Stimulated activated effector memory CD8-positive, alpha-beta T cell treated with anti-CD3 and anti-CD28 coated beads, Interleukin-12 subunit alpha, Interleukin-12 subunit beta, amount 100 ng/mL, for 72 hours (primary cell): ENCODE results near the gene DIS3L2.
"Not testable (repeated sequence)": the region's sequence is repeated elsewhere in the genome, so short reads cannot be mapped to it uniquely, and the experiment has no call there.

ENCODE experiments used
- ATAC-seq: fragments of 150-1000 bp; cut with Tn5 transposase; 2 replicates; pipeline ENCODE4 v1.10.0; 2021
- DNase-seq, 2 donors: peaks; one replicate each; pipeline ENCODE4 v3.0.0; 2021 to 2022; ENCODE audit warnings: low spot score in 2 of 2
- H3K27ac Mint-ChIP-seq: one replicate; pipeline ENCODE4 v1.8.0; 2022; ENCODE audit warnings: mild to moderate bottlenecking, mixed read lengths
- H3K36me3 Mint-ChIP-seq: one replicate; pipeline ENCODE4 v1.8.0; 2022; ENCODE audit warnings: mild to moderate bottlenecking, mixed read lengths
- H3K4me1 Mint-ChIP-seq: one replicate; pipeline ENCODE4 v1.8.0; 2022; ENCODE audit warnings: mixed read lengths
- H3K4me3 Mint-ChIP-seq: one replicate; pipeline ENCODE4 v1.8.0; 2022; ENCODE audit warnings: mild to moderate bottlenecking, mixed read lengths
- H3K9me3 Mint-ChIP-seq: one replicate; pipeline ENCODE4 v1.8.0; 2022; ENCODE audit warnings: mixed read lengths

The DIS3L2 gene

GRCh38 chr2:232008907-232009638 is 47.6 kb downstream of the DIS3L2 start:
- peaks cover 11% of the 10 kb centered on the region for H3K4me1 Mint-ChIP-seq

GRCh38 chr2:232009639-232010274 is 48.2 kb downstream of the DIS3L2 start:
- DNase-seq, result no peak
- Mint-ChIP-seq H3K4me1 (peaks cover 11% of the 10 kb centered on the region), H3K9me3 (no peaks in the 10 kb centered on the region), H3K27ac (no peak overlapping the region), H3K36me3 (no peaks in the 10 kb centered on the region), H3K4me3 (no peak overlapping the region)
- no peak for ATAC-seq

More at GRCh38 chr2:232008907-232009638, 47.6 kb downstream of the DIS3L2 start:
- ATAC-seq (no peak), DNase-seq (no peak)
- Mint-ChIP-seq H3K9me3 (no peaks in the 10 kb centered on the region), H3K4me3 (no peak overlapping the region), H3K36me3 (no peaks in the 10 kb centered on the region), H3K27ac (no peak overlapping the region)

- peaks cover 21% of the 10 kb centered on the region for H3K36me3 Mint-ChIP-seq
- ATAC-seq, result peak; percentile 60
- H3K9me3 Mint-ChIP-seq, result no peaks in the 10 kb centered on the region
- no peak overlapping the region for H3K4me3 Mint-ChIP-seq
- H3K27ac Mint-ChIP-seq, result no peak overlapping the region
- H3K4me1 Mint-ChIP-seq, result peaks cover 16% of the 10 kb centered on the region
- no peak for DNase-seq
Observed at GRCh38 chr2:232013701-232014353, 52.3 kb downstream of the DIS3L2 start.

- H3K4me3 Mint-ChIP-seq, result no peak overlapping the region
- no peaks in the 10 kb centered on the region for H3K9me3 Mint-ChIP-seq
Observed at GRCh38 chr2:232014681-232015080, 53.2 kb downstream of the DIS3L2 start.

GRCh38 chr2:232018181-232018580 is 56.7 kb downstream of the DIS3L2 start:
- Mint-ChIP-seq H3K9me3 (no peaks in the 10 kb centered on the region), H3K4me3 (no peak overlapping the region), H3K27ac (no peak overlapping the region), H3K4me1 (peaks cover 11% of the 10 kb centered on the region), H3K36me3 (peaks cover 29% of the 10 kb centered on the region)
- ATAC-seq (no peak), DNase-seq (no peak)

More at GRCh38 chr2:232014681-232015080, 53.2 kb downstream of the DIS3L2 start:
- Mint-ChIP-seq H3K36me3 (peaks cover 23% of the 10 kb centered on the region), H3K4me1 (peaks cover 11% of the 10 kb centered on the region), H3K27ac (no peak overlapping the region)
- DNase-seq, result no peak
- no peak for ATAC-seq

GRCh38 chr2:232022718-232023117 is 61.2 kb downstream of the DIS3L2 start:
- DNase-seq, result no peak
- H3K4me3 Mint-ChIP-seq, result no peak overlapping the region
- H3K36me3 Mint-ChIP-seq, result peaks cover 47% of the 10 kb centered on the region

GRCh38 chr2:232023426-232023825 is 61.9 kb downstream of the DIS3L2 start:
- DNase-seq (no peak), ATAC-seq (no peak)
- peaks cover 51% of the 10 kb centered on the region for H3K36me3 Mint-ChIP-seq
- peaks cover 22% of the 10 kb centered on the region for H3K4me1 Mint-ChIP-seq
- H3K4me3 Mint-ChIP-seq, result no peak overlapping the region
- no peaks in the 10 kb centered on the region for H3K9me3 Mint-ChIP-seq
- no peak overlapping the region for H3K27ac Mint-ChIP-seq

More at GRCh38 chr2:232022718-232023117, 61.2 kb downstream of the DIS3L2 start:
- peaks cover 15% of the 10 kb centered on the region for H3K4me1 Mint-ChIP-seq
- no peak overlapping the region for H3K27ac Mint-ChIP-seq
- H3K9me3 Mint-ChIP-seq, result no peaks in the 10 kb centered on the region
- no peak for ATAC-seq

- DNase-seq, result no peak
- H3K27ac Mint-ChIP-seq, result no peak overlapping the region
- no peak overlapping the region for H3K4me3 Mint-ChIP-seq
- no peaks in the 10 kb centered on the region for H3K9me3 Mint-ChIP-seq
- peaks cover 27% of the 10 kb centered on the region for H3K4me1 Mint-ChIP-seq
- peaks cover 45% of the 10 kb centered on the region for H3K36me3 Mint-ChIP-seq
- ATAC-seq, result no peak
Observed at GRCh38 chr2:232024457-232024856, 62.9 kb downstream of the DIS3L2 start.

- H3K4me1 Mint-ChIP-seq, result peaks cover 28% of the 10 kb centered on the region
- peak overlapping the region; percentile 80 for H3K27ac Mint-ChIP-seq
- DNase-seq (no peak), ATAC-seq (peak; percentile 98)
- no peaks in the 10 kb centered on the region for H3K9me3 Mint-ChIP-seq
- peaks cover 67% of the 10 kb centered on the region for H3K36me3 Mint-ChIP-seq
- peak overlapping the region; percentile 24 for H3K4me3 Mint-ChIP-seq
Observed at GRCh38 chr2:232026910-232027309, 65.4 kb downstream of the DIS3L2 start.

GRCh38 chr2:232027530-232027929 is 66.0 kb downstream of the DIS3L2 start:
- ATAC-seq, result peak; percentile 75
- no peaks in the 10 kb centered on the region for H3K9me3 Mint-ChIP-seq
- peaks cover 67% of the 10 kb centered on the region for H3K36me3 Mint-ChIP-seq
- H3K4me1 Mint-ChIP-seq, result peaks cover 33% of the 10 kb centered on the region
- H3K27ac Mint-ChIP-seq, result peak overlapping the region; percentile 80
- peak overlapping the region; percentile 24 for H3K4me3 Mint-ChIP-seq
- no peak for DNase-seq

GRCh38 chr2:232028071-232028470 is 66.6 kb downstream of the DIS3L2 start:
- ATAC-seq, result no peak
- H3K4me1 Mint-ChIP-seq, result peaks cover 33% of the 10 kb centered on the region
- H3K36me3 Mint-ChIP-seq, result peaks cover 62% of the 10 kb centered on the region
- no peak for DNase-seq
- no peaks in the 10 kb centered on the region for H3K9me3 Mint-ChIP-seq
- H3K27ac Mint-ChIP-seq, result no peak overlapping the region
- no peak overlapping the region for H3K4me3 Mint-ChIP-seq

GRCh38 chr2:232028631-232029030 is 67.1 kb downstream of the DIS3L2 start:
- no peaks in the 10 kb centered on the region for H3K9me3 Mint-ChIP-seq
- H3K4me1 Mint-ChIP-seq, result peaks cover 33% of the 10 kb centered on the region
- H3K36me3 Mint-ChIP-seq, result peaks cover 60% of the 10 kb centered on the region
- no peak overlapping the region for H3K4me3 Mint-ChIP-seq
- H3K27ac Mint-ChIP-seq, result no peak overlapping the region
- ATAC-seq (no peak), DNase-seq (no peak)

- peaks cover 2% of the 10 kb centered on the region for H3K9me3 Mint-ChIP-seq
- DNase-seq, result no peak
- H3K36me3 Mint-ChIP-seq, result peaks cover 55% of the 10 kb centered on the region
- no peak overlapping the region for H3K4me3 Mint-ChIP-seq
- H3K27ac Mint-ChIP-seq, result no peak overlapping the region
- ATAC-seq, result no peak
- H3K4me1 Mint-ChIP-seq, result peaks cover 39% of the 10 kb centered on the region
Observed at GRCh38 chr2:232029346-232029745, 67.8 kb downstream of the DIS3L2 start.

- H3K9me3 Mint-ChIP-seq, result peaks cover 4% of the 10 kb centered on the region
- H3K4me1 Mint-ChIP-seq, result peaks cover 46% of the 10 kb centered on the region
- ATAC-seq (no peak), DNase-seq (no peak)
- no peak overlapping the region for H3K4me3 Mint-ChIP-seq
- peaks cover 46% of the 10 kb centered on the region for H3K36me3 Mint-ChIP-seq
- H3K27ac Mint-ChIP-seq, result no peak overlapping the region
Observed at GRCh38 chr2:232030229-232030628, 68.7 kb downstream of the DIS3L2 start.

- not testable (repeated sequence) for H3K9me3 Mint-ChIP-seq, DNase-seq, H3K4me3 Mint-ChIP-seq, ATAC-seq, H3K27ac Mint-ChIP-seq
- Mint-ChIP-seq H3K4me1 (peaks cover 28% of the 10 kb centered on the region), H3K36me3 (peaks cover 14% of the 10 kb centered on the region)
Observed at GRCh38 chr2:232035292-232035691, 73.8 kb downstream of the DIS3L2 start.
